H9 (cell line): ENCODE results near the gene MTHFS. TPM values are rescaled to one million over a fixed set of nuclear protein-coding genes. Genes with fewer than 3 reads are reported as not detected.

ENCODE experiments used
- DNase-seq: peaks from one replicate; pipeline ENCODE4 v3.0.0-alpha.2; 2017
- H2AFZ ChIP-seq: one replicate; pipeline ENCODE4 v1.6.1; 2013; ENCODE audit warnings: mild to moderate bottlenecking, low read length, control low read depth, moderate library complexity
- H2AK5ac ChIP-seq: 2 replicates; pipeline ENCODE4 v1.6.1; 2013; ENCODE audit warnings: low read length, control low read depth, mixed read lengths; ENCODE audit not compliant: insufficient read length
- H2BK120ac ChIP-seq: one replicate; pipeline ENCODE4 v1.6.1; 2013; ENCODE audit warnings: low read depth, mild to moderate bottlenecking, low read length, control low read depth, inconsistent platforms; ENCODE audit not compliant: poor library complexity, severe bottlenecking
- H2BK12ac ChIP-seq: 2 replicates; pipeline ENCODE4 v1.6.1; 2013; ENCODE audit warnings: low read length, control low read depth, mixed read lengths, low read depth; ENCODE audit not compliant: insufficient read length
- H2BK15ac ChIP-seq: 2 replicates; pipeline ENCODE4 v1.6.1; 2013; ENCODE audit warnings: low read depth, low read length, control low read depth
- H2BK20ac ChIP-seq: one replicate; pipeline ENCODE4 v1.6.1; 2013; ENCODE audit warnings: low read depth, mild to moderate bottlenecking, low read length, control low read depth, inconsistent platforms; ENCODE audit not compliant: poor library complexity, severe bottlenecking
- H2BK5ac ChIP-seq: 2 replicates; pipeline ENCODE4 v1.6.1; 2013; ENCODE audit warnings: low read length, control low read depth, mixed read lengths; ENCODE audit not compliant: insufficient read length
- H3K14ac ChIP-seq: 2 replicates; pipeline ENCODE4 v1.6.1; 2013; ENCODE audit warnings: low read length, control low read depth; ENCODE audit not compliant: insufficient read depth
- H3K18ac ChIP-seq: 2 replicates; pipeline ENCODE4 v1.6.1; 2013; ENCODE audit warnings: low read depth, mild to moderate bottlenecking, mixed read lengths, low read length, control low read depth; ENCODE audit not compliant: insufficient read length
- H3K23ac ChIP-seq: 2 replicates; pipeline ENCODE4 v1.6.1; 2013; ENCODE audit warnings: low read length, control low read depth, mixed read lengths, low read depth; ENCODE audit not compliant: insufficient read length
- H3K23me2 ChIP-seq: 2 replicates; pipeline ENCODE4 v1.6.1; 2013; ENCODE audit warnings: low read depth, mild to moderate bottlenecking, mixed read lengths, low read length, control low read depth; ENCODE audit not compliant: insufficient read length, poor library complexity, severe bottlenecking
- H3K27ac ChIP-seq: 2 replicates; pipeline ENCODE4 v1.5.1; 2013; ENCODE audit warnings: low read length, control low read depth, mixed read lengths, low read depth; ENCODE audit not compliant: insufficient read length
- H3K27me3 ChIP-seq: 2 replicates; pipeline ENCODE4 v1.6.1; 2013; ENCODE audit warnings: low read length, control low read depth, inconsistent platforms; ENCODE audit not compliant: insufficient read depth
- H3K4ac ChIP-seq: 2 replicates; pipeline ENCODE4 v1.6.1; 2013; ENCODE audit warnings: low read depth, mild to moderate bottlenecking, control low read depth, inconsistent platforms, low read length, moderate library complexity
- H3K4me1 ChIP-seq: 2 replicates; pipeline ENCODE4 v1.6.1; 2013; ENCODE audit warnings: low read length, control low read depth, inconsistent platforms; ENCODE audit not compliant: insufficient read depth
- H3K4me2 ChIP-seq: 2 replicates; pipeline ENCODE4 v1.6.1; 2013; ENCODE audit warnings: low read length, control low read depth, mixed read lengths; ENCODE audit not compliant: insufficient read length, insufficient read depth
- H3K56ac ChIP-seq: 2 replicates; pipeline ENCODE4 v1.6.1; 2013; ENCODE audit warnings: low read depth, mild to moderate bottlenecking, mixed read lengths, low read length, control low read depth; ENCODE audit not compliant: insufficient read length
- H3K79me1 ChIP-seq: 2 replicates; pipeline ENCODE4 v1.6.1; 2013; ENCODE audit warnings: low read depth, mild to moderate bottlenecking, moderate library complexity, low read length, control low read depth, inconsistent platforms; ENCODE audit not compliant: insufficient read depth, poor library complexity, severe bottlenecking
- H3K79me2 ChIP-seq: 2 replicates; pipeline ENCODE4 v1.6.1; 2013; ENCODE audit warnings: low read length, control low read depth, inconsistent platforms; ENCODE audit not compliant: insufficient read depth
- H3K9ac ChIP-seq: 2 replicates; pipeline ENCODE4 v1.6.1; 2013; ENCODE audit warnings: low read length, control low read depth, mixed read lengths; ENCODE audit not compliant: insufficient read length; ENCODE audit errors: extremely low read depth
- H3K9me3 ChIP-seq: one replicate; pipeline ENCODE4 v1.6.1; 2013; ENCODE audit warnings: low read depth, low read length, inconsistent platforms; ENCODE audit not compliant: control insufficient read depth
- H3T11ph ChIP-seq: one replicate; pipeline ENCODE4 v1.6.1; 2013; ENCODE audit warnings: mild to moderate bottlenecking, low read length, control low read depth, inconsistent platforms
- H4K20me1 ChIP-seq: one replicate; pipeline ENCODE4 v1.6.1; 2013; ENCODE audit not compliant: control insufficient read depth, insufficient read length, insufficient read depth
- H4K5ac ChIP-seq: 2 replicates; pipeline ENCODE4 v1.6.1; 2013; ENCODE audit warnings: low read depth, mild to moderate bottlenecking, mixed read lengths, low read length, control low read depth; ENCODE audit not compliant: insufficient read length
- H4K8ac ChIP-seq: replicated peaks from 2 replicates; pipeline ENCODE4 v1.6.1; 2013; ENCODE audit warnings: low read length, control low read depth, mixed read lengths, low read depth; ENCODE audit not compliant: insufficient read length
- H4K91ac ChIP-seq: 2 replicates; pipeline ENCODE4 v1.6.1; 2013; ENCODE audit warnings: low read depth, mild to moderate bottlenecking, moderate library complexity, mixed read lengths, low read length, control low read depth; ENCODE audit not compliant: insufficient read length
- H3K27ac Mint-ChIP-seq, 3 experiments: 2 replicates in 2 of 3; 3 replicates in 1 of 3; pipeline ENCODE4 v1.8.0; 2020 to 2021; ENCODE audit warnings: mixed read lengths in 3 of 3, mild to moderate bottlenecking in 1 of 3, moderate library complexity in 1 of 3
- H3K27me3 Mint-ChIP-seq: 2 replicates; pipeline ENCODE4 v1.8.0; 2021; ENCODE audit warnings: low read depth, mild to moderate bottlenecking, moderate library complexity, mixed read lengths
- H3K36me3 Mint-ChIP-seq, 3 experiments: 2 replicates in 2 of 3; 3 replicates in 1 of 3; pipeline ENCODE4 v1.8.0; 2020 to 2021; ENCODE audit warnings: low read depth in 3 of 3, mixed read lengths in 3 of 3; ENCODE audit not compliant: insufficient read depth in 1 of 3
- H3K4me1 Mint-ChIP-seq, 2 experiments: 2 replicates each; pipeline ENCODE4 v1.8.0; 2020; ENCODE audit warnings: mixed read lengths in 2 of 2
- H3K4me3 Mint-ChIP-seq, 2 experiments: 2 replicates in 1 of 2; 3 replicates in 1 of 2; pipeline ENCODE4 v1.8.0; 2020 to 2021; ENCODE audit warnings: mild to moderate bottlenecking in 2 of 2, mixed read lengths in 2 of 2, moderate library complexity in 1 of 2
- H3K9me3 Mint-ChIP-seq, 2 experiments: 2 replicates in 1 of 2; 3 replicates in 1 of 2; pipeline ENCODE4 v1.8.0; 2020; ENCODE audit warnings: mild to moderate bottlenecking in 2 of 2, mixed read lengths in 2 of 2, moderate library complexity in 1 of 2
- CTCF ChIP-seq: fragments of 200-600 bp; sonication (generic); conservative IDR thresholded peaks from 3 replicates; pipeline ENCODE4 v1.8.0; 2021; ENCODE audit warnings: antibody characterized with exemption, mild to moderate bottlenecking
- WGBS: extraction: QIAGEN DNeasy Blood & Tissue Kit; methylation state at CpG from one replicate; pipeline ENCODE4 v1.1.7; 2013; ENCODE audit warnings: missing lambda C conversion rate, low lambda C conversion rate, mixed read lengths; ENCODE audit not compliant: insufficient read length; ENCODE audit errors: extremely low coverage; 5-methylcytosine and 5-hydroxymethylcytosine counted together
- total RNA-seq: library from RNA; stranded (reverse); gene quantifications from 2 replicates; pipeline ENCODE4 v1.2.1, GENCODE V29; 2021

The MTHFS gene
- total RNA-seq, 1 experiment from 2014 or later: 36.9 TPM

- no peak overlapping the region for H2BK20ac ChIP-seq
- peak overlapping the region; percentile 84 to 98 (median 90); a peak in 6 of 7 replicates for H3K27ac Mint-ChIP-seq
- H3K79me1 ChIP-seq: no peaks in the 10 kb centered on the region
- peaks cover 43 to 44% of the 10 kb centered on the region in 2 experiments for H3K9me3 Mint-ChIP-seq
- TF ChIP-seq CTCF: no peak
- H3K27me3 ChIP-seq: no peaks in the 10 kb centered on the region
- H4K8ac ChIP-seq: no peak overlapping the region
- no CpG with 5 or more reads among the region's 51 CpGs for WGBS
- no peak overlapping the region for H2BK15ac ChIP-seq
- H3K18ac ChIP-seq: peak overlapping the region; percentile 89
- H4K5ac ChIP-seq: no peak overlapping the region
- peak overlapping the region; percentile 71 for H2BK120ac ChIP-seq
- no peak overlapping the region for H3K27ac ChIP-seq
- no peaks in the 10 kb centered on the region for H4K20me1 ChIP-seq
- H3K4ac ChIP-seq: no peak overlapping the region
- no peak overlapping the region for H2BK5ac ChIP-seq
- no peak overlapping the region for H3K23ac ChIP-seq
- H2BK12ac ChIP-seq: no peak overlapping the region
- no peak overlapping the region for H2AFZ ChIP-seq
- H3K4me1 Mint-ChIP-seq: peaks cover 11 to 20% of the 10 kb centered on the region in 2 experiments
- H4K91ac ChIP-seq: no peak overlapping the region
- peaks cover 8% of the 10 kb centered on the region for H3K9me3 ChIP-seq
- no peak for DNase-seq
- H3K9ac ChIP-seq: peak overlapping the region; percentile 94
- peak overlapping the region; percentile 95 for H3K14ac ChIP-seq
- H3K4me2 ChIP-seq: peak overlapping the region; percentile 92
- H3K79me2 ChIP-seq: peaks cover 15% of the 10 kb centered on the region; the same call in 1 of the 2 replicates
- no peaks in the 10 kb centered on the region; the same call in 1 of the 2 replicates for H3K27me3 Mint-ChIP-seq
- peak overlapping the region; percentile 98 to 99 for H3K4me3 Mint-ChIP-seq
- H3K56ac ChIP-seq: no peak overlapping the region
- H2AK5ac ChIP-seq: no peak overlapping the region
- no peaks in the 10 kb centered on the region for H3K4me1 ChIP-seq
- H3K36me3 Mint-ChIP-seq: peaks cover 48 to 54% (median 48%) of the 10 kb centered on the region in 3 experiments
- no peak overlapping the region for H3T11ph ChIP-seq
- peaks cover 7% of the 10 kb centered on the region for H3K23me2 ChIP-seq
These were observed 26.3 kb upstream of the MTHFS start for GRCh38 chr15:79923079-79923514.
